H1 (cell line): Measurements from ENCODE around the gene KRT78. TPM values are rescaled to one million over a fixed set of nuclear protein-coding genes. Genes with fewer than 3 reads are reported as not detected.

Experiments
- CTCF ChIA-PET: fragments of 300-600 bp; sonication (Branson Sonifier 250); formaldehyde crosslinking; loops from one replicate; lab custom pipeline; 2021; ENCODE audit not compliant: partially characterized antibody; lab: Charles Lee
- POLR2A ChIA-PET: fragments of 300-600 bp; sonication (Branson Sonifier 250); formaldehyde crosslinking; loops from one replicate; lab custom pipeline; 2021; ENCODE audit warnings: inconsistent platforms; ENCODE audit not compliant: partially characterized antibody; lab: Charles Lee
- DNase-seq, 2 experiments: peaks; one replicate each; pipeline versions ENCODE4 v3.0.0 to v3.0.0-alpha.2; 2010 to 2022; ENCODE audit warnings: low spot score in 2 of 2, low read depth in 1 of 2, mixed read lengths in 1 of 2
- FAIRE-seq: peaks from 2 replicates; lab custom pipeline; 2011; peaks lifted over from hg19 to GRCh38; lab: Jason Lieb, UNC
- H2AFZ ChIP-seq: 2 replicates; pipeline ENCODE4 v1.8.1; 2012; ENCODE audit warnings: low read length, inconsistent platforms
- H2AK5ac ChIP-seq: 2 replicates; pipeline ENCODE4 v1.6.1; 2013; ENCODE audit warnings: low read depth, low read length
- H2BK120ac ChIP-seq: replicated peaks from 2 replicates; pipeline ENCODE3; 2013; ENCODE audit warnings: low read depth, low read length, inconsistent platforms
- H2BK12ac ChIP-seq: 2 replicates; pipeline ENCODE4 v1.6.1; 2013; ENCODE audit warnings: low read depth, low read length
- H2BK15ac ChIP-seq: 2 replicates; pipeline ENCODE4 v1.6.1; 2013; ENCODE audit warnings: low read length
- H2BK20ac ChIP-seq: 2 replicates; pipeline ENCODE4 v1.6.1; 2013; ENCODE audit warnings: low read length
- H2BK5ac ChIP-seq: 2 replicates; pipeline ENCODE4 v1.6.1; 2013; ENCODE audit warnings: low read depth, low read length
- H3K14ac ChIP-seq: 2 replicates; pipeline ENCODE4 v1.6.1; 2013; ENCODE audit warnings: inconsistent platforms; ENCODE audit not compliant: insufficient read length
- H3K18ac ChIP-seq: 2 replicates; pipeline ENCODE4 v1.6.1; 2013; ENCODE audit warnings: low read length; ENCODE audit errors: extremely low read depth
- H3K23ac ChIP-seq: 2 replicates; pipeline ENCODE4 v1.6.1; 2013; ENCODE audit warnings: inconsistent platforms; ENCODE audit not compliant: insufficient read length
- H3K23me2 ChIP-seq: 2 replicates; pipeline ENCODE4 v1.6.1; 2013; ENCODE audit warnings: low read depth, low read length
- H3K27ac ChIP-seq: 2 replicates; pipeline ENCODE4 v1.6.1; 2011; ENCODE audit warnings: low read depth, low read length, inconsistent platforms
- H3K27me3 ChIP-seq, 4 experiments: replicated peaks in 1 of 4; 1 replicate in 1 of 4; 2 replicates in 3 of 4; pipeline versions ENCODE4 v1.6.1 to v1.8.1; 2011 to 2013; ENCODE audit warnings: low read length in 3 of 4, mild to moderate bottlenecking in 3 of 4, inconsistent platforms in 2 of 4, mixed read lengths in 2 of 4, moderate library complexity in 1 of 4; ENCODE audit not compliant: control insufficient read depth in 3 of 4, insufficient read depth in 3 of 4; ENCODE audit errors: extremely low read depth in 1 of 4
- H3K36me3 ChIP-seq, 4 experiments: 2 replicates each; pipeline versions ENCODE4 v1.6.1 to v1.8.1; 2011 to 2013; ENCODE audit warnings: mild to moderate bottlenecking in 4 of 4, low read length in 3 of 4, moderate library complexity in 2 of 4, control low read depth in 1 of 4, inconsistent platforms in 1 of 4; ENCODE audit not compliant: insufficient read depth in 4 of 4, control insufficient read depth in 2 of 4
- H3K4ac ChIP-seq: replicated peaks from 2 replicates; pipeline ENCODE3; 2013; ENCODE audit warnings: low read length, low read depth, mixed read lengths, inconsistent platforms; ENCODE audit not compliant: insufficient read length
- H3K4me1 ChIP-seq, 4 experiments: replicated peaks in 1 of 4; 1 replicate in 1 of 4; 2 replicates in 3 of 4; pipeline versions ENCODE4 v1.6.1 to v1.8.1; 2011 to 2013; ENCODE audit warnings: low read length in 3 of 4, inconsistent platforms in 2 of 4, mixed read lengths in 1 of 4; ENCODE audit not compliant: insufficient read depth in 4 of 4, control insufficient read depth in 3 of 4
- H3K4me2 ChIP-seq, 2 experiments: 2 replicates each; pipeline versions ENCODE4 v1.6.1 to v1.8.1; 2011 to 2013; ENCODE audit warnings: low read depth in 2 of 2, low read length in 2 of 2, control low read depth in 1 of 2, inconsistent platforms in 1 of 2, mild to moderate bottlenecking in 1 of 2; ENCODE audit not compliant: insufficient read depth in 1 of 2
- H3K4me3 ChIP-seq, 4 experiments: fragments of 200-600, 300-600 bp in 1 of 4; sonication (generic), shearing (Covaris generic), sonication (Bioruptor Twin) in 1 of 4; 2 replicates each; pipeline versions ENCODE4 v1.5.1 to v1.8.1; 2011 to 2016; ENCODE audit warnings: low read length in 4 of 4, low read depth in 3 of 4, control low read depth in 2 of 4, inconsistent platforms in 2 of 4, mild to moderate bottlenecking in 2 of 4, mixed read lengths in 1 of 4, moderate library complexity in 1 of 4; ENCODE audit not compliant: insufficient read depth in 2 of 4; ENCODE audit errors: extremely low read depth in 1 of 4
- H3K56ac ChIP-seq: replicated peaks from 2 replicates; pipeline ENCODE3; 2013; ENCODE audit warnings: low read depth, mild to moderate bottlenecking, mixed read lengths, low read length, inconsistent platforms; ENCODE audit not compliant: insufficient read length
- H3K79me1 ChIP-seq: 2 replicates; pipeline ENCODE4 v1.6.1; 2013; ENCODE audit warnings: low read depth, low read length, control low read depth
- H3K79me2 ChIP-seq, 2 experiments: 2 replicates each; pipeline versions ENCODE4 v1.6.1 to v1.8.1; 2012 to 2013; ENCODE audit warnings: low read length in 2 of 2, mild to moderate bottlenecking in 2 of 2, inconsistent platforms in 1 of 2; ENCODE audit not compliant: insufficient read depth in 2 of 2, control insufficient read depth in 1 of 2
- H3K9ac ChIP-seq, 4 experiments: replicated peaks in 1 of 4; 1 replicate in 1 of 4; 2 replicates in 3 of 4; pipeline versions ENCODE4 v1.6.1 to v1.8.1; 2011 to 2013; ENCODE audit warnings: low read depth in 3 of 4, low read length in 3 of 4, control low read depth in 2 of 4, mild to moderate bottlenecking in 2 of 4, moderate library complexity in 2 of 4, inconsistent platforms in 1 of 4; ENCODE audit errors: extremely low read depth in 1 of 4
- H3K9me3 ChIP-seq, 2 experiments: 2 replicates each; pipeline versions ENCODE4 v1.6.1 to v1.8.1; 2012 to 2013; ENCODE audit warnings: mild to moderate bottlenecking in 2 of 2, moderate library complexity in 2 of 2, control low read depth in 1 of 2, inconsistent platforms in 1 of 2, low read depth in 1 of 2, low read length in 1 of 2, mixed read lengths in 1 of 2; ENCODE audit not compliant: insufficient read depth in 2 of 2
- H4K20me1 ChIP-seq, 2 experiments: replicated peaks in 1 of 2; 2 replicates each; pipeline versions ENCODE3 to v1.8.1; 2011 to 2013; ENCODE audit warnings: inconsistent platforms in 2 of 2, low read length in 2 of 2, mild to moderate bottlenecking in 1 of 2; ENCODE audit not compliant: insufficient read depth in 2 of 2, control insufficient read depth in 1 of 2
- H4K5ac ChIP-seq: 2 replicates; pipeline ENCODE4 v1.6.1; 2013; ENCODE audit warnings: low read length, low read depth, mixed read lengths, inconsistent platforms; ENCODE audit not compliant: insufficient read length
- H4K8ac ChIP-seq: 2 replicates; pipeline ENCODE4 v1.8.0; 2013; ENCODE audit warnings: mild to moderate bottlenecking, moderate library complexity, low read length, inconsistent platforms; ENCODE audit not compliant: insufficient read depth; ENCODE audit errors: extremely low read depth
- H4K91ac ChIP-seq: replicated peaks from 2 replicates; pipeline ENCODE3; 2013; ENCODE audit warnings: low read length, mixed read lengths, inconsistent platforms; ENCODE audit not compliant: insufficient read length
- CBX5 ChIP-seq: fragments of 300-800, 300-1000 bp; sonication (generic); IDR thresholded peaks from 2 replicates; pipeline ENCODE4 v1.7.1; 2016; ENCODE audit warnings: antibody characterized with exemption, low read length, low read depth
- SP2 ChIP-seq: IDR thresholded peaks from 2 replicates; pipeline ENCODE4 v1.6.1; 2012; ENCODE audit warnings: mild to moderate bottlenecking, low read length, inconsistent platforms
- WGBS, 2 experiments: shearing (Covaris generic) in 1 of 2; methylation state at CpG; one replicate each; pipeline versions ENCODE4 v1.1.6 to v1.1.7; 2013 to 2015; ENCODE audit warnings: low lambda C conversion rate in 2 of 2, mixed read lengths in 2 of 2, inconsistent platforms in 1 of 2, low coverage in 1 of 2, missing lambda C conversion rate in 1 of 2; ENCODE audit not compliant: insufficient replicate concordance in 2 of 2, insufficient coverage in 1 of 2, insufficient read length in 1 of 2; ENCODE audit errors: extremely low coverage in 1 of 2, missing lambda C conversion rate in 1 of 2; 5-methylcytosine and 5-hydroxymethylcytosine counted together
- polyA plus RNA-seq, 7 experiments: library from polyadenylated mRNA; depleted of rRNA in 3 of 7; stranded (reverse) in 5 of 7; unstranded in 2 of 7; fragments of >200 nt in 5 of 7; fragments of 200-250 nt in 2 of 7; gene quantifications; 1 replicate in 5 of 7; 2 replicates in 1 of 7; 4 replicates in 1 of 7; pipeline versions ENCODE4 v1.2.1 to v1.2.3, GENCODE V29; 2011 to 2013; ENCODE audit warnings: missing spikeins in 2 of 7, mixed read lengths in 2 of 7
- total RNA-seq: library from RNA; stranded (reverse); fragmentation: NEBNext Ultra II Directional; extraction: Animal tissue kit (Norgen Biotek cat#: 25700); gene quantifications from 2 replicates; pipeline ENCODE4 v1.2.1, GENCODE V29; 2021

Gene KRT78
- total and polyA plus RNA-seq, 2 of the 8 experiments (the other 6 are each of a cell fraction or from before 2014, with no cell fraction given), result not detected

DNA sequence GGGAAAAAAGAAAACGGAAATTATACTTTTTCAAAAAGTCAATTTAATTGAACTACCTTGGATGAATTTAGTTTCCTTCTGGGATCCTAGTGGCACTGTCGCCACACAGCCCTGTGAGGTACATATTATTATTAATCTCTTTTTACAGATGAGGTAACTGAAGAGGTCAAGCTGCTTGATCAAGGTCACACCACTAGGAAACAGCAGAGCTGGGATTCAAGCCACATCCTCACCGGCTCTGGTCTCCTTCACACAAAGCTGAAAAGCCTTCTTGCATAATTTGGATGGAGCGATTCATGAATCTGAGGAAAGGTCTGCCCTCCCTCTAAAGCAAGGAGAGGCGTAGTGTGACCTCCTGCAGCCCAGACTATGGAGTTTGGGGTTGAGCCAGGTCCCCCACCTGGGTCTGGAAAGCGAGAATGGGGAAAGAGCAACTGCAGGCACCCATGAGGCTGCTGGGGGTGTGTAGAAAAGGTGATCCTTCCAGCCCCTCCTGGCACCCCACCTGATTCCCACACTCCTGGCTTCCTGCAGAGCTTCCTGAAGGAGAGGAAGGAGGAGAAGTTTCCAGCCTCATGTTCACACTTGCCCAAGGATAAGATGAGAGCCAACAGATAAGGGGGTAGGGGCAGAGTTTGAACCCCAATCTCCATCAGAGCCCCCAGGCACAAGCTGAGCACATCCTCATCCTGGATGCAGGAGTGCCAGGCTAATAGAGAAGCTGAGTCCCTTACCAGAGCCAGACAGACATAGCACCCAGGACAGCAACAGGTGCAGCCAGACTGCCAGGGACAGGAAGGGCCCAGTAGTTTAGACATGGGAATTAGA lies 10.8 kb downstream of the KRT78 start:
- no peak overlapping the region for H4K8ac ChIP-seq
- no peak overlapping the region for H2AK5ac ChIP-seq
- no peak overlapping the region for H2BK120ac ChIP-seq
- no peak overlapping the region for H3K56ac ChIP-seq
- H3K4me2 ChIP-seq, result no peak overlapping the region
- peaks cover 0 to 2% (median 0%) of the 10 kb centered on the region in 4 experiments; a peak in 1 of 7 replicates for H3K27me3 ChIP-seq
- no peaks in the 10 kb centered on the region for H3K36me3 ChIP-seq
- no peak overlapping the region for H3K23ac ChIP-seq
- no peak overlapping the region for H2AFZ ChIP-seq
- H3K14ac ChIP-seq, result no peak overlapping the region
- H2BK5ac ChIP-seq, result no peak overlapping the region
- no peak for FAIRE-seq
- H2BK12ac ChIP-seq, result no peak overlapping the region
- ChIA-PET POLR2A (interaction anchor here (0.8 kb wide), 1 partner anchor 15 kb away, joined by 3 read pairs; no protein-coding TSS in a partner anchor), CTCF (interaction anchor here (0.7 to 2.2 kb wide), 6 partner anchors 9 to 442 kb away, joined by 3 to 6 read pairs (median 4); no protein-coding TSS in a partner anchor)
- no peaks in the 10 kb centered on the region for H3K79me2 ChIP-seq
- H2BK20ac ChIP-seq, result no peak overlapping the region
- 94% methylated on average over 6 of the region's 6 CpGs; no CpG with 5 or more reads in 1 of the 2 experiments for WGBS, 2 experiments
- no peaks in the 10 kb centered on the region for H4K20me1 ChIP-seq
- H3K4me1 ChIP-seq, result no peaks in the 10 kb centered on the region
- H4K5ac ChIP-seq, result no peak overlapping the region
- H3K23me2 ChIP-seq, result no peaks in the 10 kb centered on the region
- no peak overlapping the region for H3K18ac ChIP-seq
- H3K4ac ChIP-seq, result no peak overlapping the region
- H4K91ac ChIP-seq, result no peak overlapping the region
- H3K27ac ChIP-seq, result no peak overlapping the region
- H3K4me3 ChIP-seq, result no peak overlapping the region
- no peak overlapping the region for H2BK15ac ChIP-seq
- H3K9ac ChIP-seq, result no peak overlapping the region
- no peaks in the 10 kb centered on the region for H3K9me3 ChIP-seq
- H3K79me1 ChIP-seq, result no peaks in the 10 kb centered on the region
- DNase-seq, result no peak
- TF ChIP-seq SP2, result no peak
- TF ChIP-seq CBX5, result no peak
